MM.1S (cell line): Measurements from ENCODE around the gene IL7R.

ENCODE experiments used
- DNase-seq: peaks from one replicate; pipeline ENCODE4 v3.0.0-alpha.2; 2015
- H2AFZ ChIP-seq: fragments of 300-600 bp; sonication (generic); 2 replicates; pipeline ENCODE4 v1.6.0; 2016; ENCODE audit warnings: antibody characterized with exemption, low read length
- H3F3A ChIP-seq: fragments of 300-600 bp; sonication (generic); 2 replicates; pipeline ENCODE4 v1.6.1; 2016; ENCODE audit warnings: mild to moderate bottlenecking, antibody characterized with exemption, low read length, moderate library complexity, mixed read lengths; ENCODE audit not compliant: insufficient read depth
- H3K27ac ChIP-seq: fragments of 300-600 bp; sonication (generic); 2 replicates; pipeline ENCODE4 v1.5.1; 2016; ENCODE audit warnings: mild to moderate bottlenecking, low read length
- H3K27me3 ChIP-seq: fragments of 300-600 bp; sonication (generic); replicated peaks from 2 replicates; pipeline ENCODE4 v1.6.0; 2016; ENCODE audit warnings: low read length; ENCODE audit not compliant: insufficient read depth
- H3K36me3 ChIP-seq: fragments of 300-600 bp; sonication (generic); replicated peaks from 2 replicates; pipeline ENCODE4 v1.6.1; 2016; ENCODE audit warnings: mild to moderate bottlenecking, low read length, mixed read lengths; ENCODE audit not compliant: insufficient read depth
- H3K4me1 ChIP-seq: fragments of 300-600 bp; sonication (generic); 2 replicates; pipeline ENCODE4 v1.6.1; 2016; ENCODE audit warnings: low read length, mixed read lengths
- H3K4me2 ChIP-seq: fragments of 300-600 bp; sonication (generic); 2 replicates; pipeline ENCODE4 v1.6.0; 2016; ENCODE audit warnings: low read depth, low read length
- H3K4me3 ChIP-seq: fragments of 300-600 bp; sonication (generic); 2 replicates; pipeline ENCODE4 v1.5.1; 2016; ENCODE audit warnings: low read length, mixed read lengths
- H3K79me2 ChIP-seq: fragments of 300-600 bp; sonication (generic); 2 replicates; pipeline ENCODE4 v1.6.1; 2016; ENCODE audit warnings: mixed run types, low read length, mixed read lengths
- H3K9ac ChIP-seq: fragments of 300-600 bp; sonication (generic); 2 replicates; pipeline ENCODE4 v1.6.1; 2016; ENCODE audit warnings: low read length, mixed read lengths
- H3K9me2 ChIP-seq: fragments of 300-600 bp; sonication (generic); replicated peaks from 2 replicates; pipeline ENCODE4 v1.6.1; 2016; ENCODE audit warnings: mild to moderate bottlenecking, low read length, mixed read lengths; ENCODE audit not compliant: insufficient read depth
- H3K9me3 ChIP-seq: fragments of 300-600 bp; sonication (generic); replicated peaks from 2 replicates; pipeline ENCODE4 v1.6.1; 2016; ENCODE audit warnings: mild to moderate bottlenecking, low read length, mixed read lengths; ENCODE audit not compliant: insufficient read depth
- H4K20me1 ChIP-seq: fragments of 300-600 bp; sonication (generic); 2 replicates; pipeline ENCODE4 v1.6.1; 2016; ENCODE audit warnings: mild to moderate bottlenecking, low read length, moderate library complexity, mixed read lengths; ENCODE audit not compliant: insufficient read depth
- CTCF ChIP-seq: fragments of 300-600 bp; sonication (generic); IDR thresholded peaks from 2 replicates; pipeline ENCODE4 v1.5.1; 2016; ENCODE audit warnings: antibody characterized with exemption, low read length, mixed read lengths
- EZH2 ChIP-seq: fragments of 300-600 bp; sonication (generic); optimal IDR thresholded peaks from 2 replicates; pipeline ENCODE3; 2017; ENCODE audit warnings: low read depth, mild to moderate bottlenecking, antibody characterized with exemption, low read length, mixed read lengths
- EZH2phosphoT487 ChIP-seq: fragments of 300-600 bp; sonication (generic); IDR thresholded peaks from 2 replicates; pipeline ENCODE4 v1.6.1; 2018; ENCODE audit warnings: antibody characterized with exemption, low read length

Gene IL7R

GRCh38 chr5:35869685-35870277 lies 13.1 kb downstream of the IL7R start:
- Histone ChIP-seq H3K9me3 (no peaks in the 10 kb centered on the region), H3K27me3 (no peaks in the 10 kb centered on the region), H3K79me2 (no peaks in the 10 kb centered on the region), H3K4me3 (no peak overlapping the region), H3K9me2 (no peaks in the 10 kb centered on the region), H3K9ac (no peak overlapping the region), H3K4me2 (no peak overlapping the region), H3F3A (no peaks in the 10 kb centered on the region), H4K20me1 (no peaks in the 10 kb centered on the region), H3K4me1 (no peaks in the 10 kb centered on the region), H3K36me3 (no peaks in the 10 kb centered on the region), H2AFZ (no peak overlapping the region), H3K27ac (no peak overlapping the region)
- no peak for DNase-seq
- TF ChIP-seq CTCF (no peak), EZH2 (no peak), EZH2phosphoT487 (no peak)

GRCh38 chr5:35870605-35871004 lies 13.9 kb downstream of the IL7R start:
- no peak overlapping the region for H3K4me2 ChIP-seq
- H3K27ac ChIP-seq: no peak overlapping the region

GRCh38 chr5:35876454-35876853 lies 19.8 kb downstream of the IL7R start:
- Histone ChIP-seq H3K27ac (no peak overlapping the region), H4K20me1 (no peaks in the 10 kb centered on the region), H3K4me3 (no peak overlapping the region), H3K79me2 (no peaks in the 10 kb centered on the region), H2AFZ (no peak overlapping the region), H3K9me2 (no peaks in the 10 kb centered on the region), H3K4me2 (no peak overlapping the region), H3F3A (no peaks in the 10 kb centered on the region), H3K9ac (no peak overlapping the region), H3K9me3 (no peaks in the 10 kb centered on the region), H3K4me1 (no peaks in the 10 kb centered on the region), H3K36me3 (no peaks in the 10 kb centered on the region), H3K27me3 (no peaks in the 10 kb centered on the region)
- TF ChIP-seq CTCF (no peak), EZH2phosphoT487 (no peak), EZH2 (no peak)
- no peak for DNase-seq

More at GRCh38 chr5:35870605-35871004, 13.9 kb downstream of the IL7R start:
- no peaks in the 10 kb centered on the region for H3F3A ChIP-seq
- no peak overlapping the region for H2AFZ ChIP-seq
- no peaks in the 10 kb centered on the region for H3K9me3 ChIP-seq
- no peaks in the 10 kb centered on the region for H3K79me2 ChIP-seq
- H4K20me1 ChIP-seq: no peaks in the 10 kb centered on the region
- no peaks in the 10 kb centered on the region for H3K27me3 ChIP-seq
- no peak for DNase-seq
- H3K4me1 ChIP-seq: no peaks in the 10 kb centered on the region
- no peak overlapping the region for H3K9ac ChIP-seq
- TF ChIP-seq CTCF: no peak
- no peak for TF ChIP-seq EZH2
- no peak for TF ChIP-seq EZH2phosphoT487
- H3K36me3 ChIP-seq: no peaks in the 10 kb centered on the region
- H3K4me3 ChIP-seq: no peak overlapping the region
- no peaks in the 10 kb centered on the region for H3K9me2 ChIP-seq
